SU-DHL-6 (cell line): Measurements from ENCODE around the gene RNFT2.

ENCODE experiments used
- CTCF ChIP-seq: fragments of 200-600 bp; sonication (generic); IDR thresholded peaks from one replicate; pipeline ENCODE4 v1.5.1; 2017; ENCODE audit warnings: antibody characterized with exemption, mild to moderate bottlenecking, low read length, moderate library complexity; ENCODE audit not compliant: insufficient read depth, poor library complexity, severe bottlenecking
- EZH2phosphoT487 ChIP-seq: fragments of 200-600 bp; sonication (generic), shearing (Covaris generic); conservative IDR thresholded peaks from 2 replicates; pipeline ENCODE4 v1.6.1; 2018; ENCODE audit warnings: mild to moderate bottlenecking, antibody characterized with exemption, low read length, moderate library complexity, mixed read lengths

- TF ChIP-seq CTCF (no peak), EZH2phosphoT487 (no peak)
Observed at GRCh38 chr12:116852303-116852702, 114.2 kb downstream of the RNFT2 start.
